ENCODE results near the gene PPP1R2C. TPM values are rescaled to one million over a fixed set of nuclear protein-coding genes. Genes with fewer than 3 reads are reported as not detected.

The PPP1R2C gene
- total RNA-seq, 1 experiment from 2014 or later, result not detected

DNA sequence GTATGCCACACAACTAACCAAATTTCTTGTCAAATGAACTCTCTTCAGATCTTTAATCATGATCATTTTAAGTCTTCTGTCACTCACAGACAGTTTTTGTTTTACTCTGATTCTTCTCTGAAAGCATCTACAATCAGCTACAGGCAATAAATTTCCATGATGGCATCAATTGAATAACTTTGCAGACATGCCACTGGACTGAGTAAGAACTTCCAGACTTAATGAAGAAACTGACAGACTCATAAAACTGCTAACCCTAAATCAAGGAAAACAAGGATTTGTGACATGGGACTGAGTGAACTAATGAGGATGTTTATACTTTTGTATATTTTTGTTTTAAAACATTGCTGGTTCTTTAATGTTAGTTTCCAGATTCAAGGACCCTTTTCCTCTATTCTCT lies 5.5 kb upstream of the PPP1R2C start:
- Histone ChIP-seq H3K27me3 (ENCODE audit: control insufficient read depth, insufficient read depth, low read length) (no peaks in the 10 kb centered on the region), H3K4me3 (ENCODE audit: low read depth in 2 of 2, low read length in 2 of 2) (no peak overlapping the region), H3K4me1 (ENCODE audit: control insufficient read depth, insufficient read depth, low read length) (no peaks in the 10 kb centered on the region), H3K36me3 (ENCODE audit: control insufficient read depth, insufficient read depth, low read length) (no peaks in the 10 kb centered on the region), H3K9me3 (ENCODE audit: control insufficient read depth, insufficient read depth, low read depth, low read length) (no peaks in the 10 kb centered on the region), H3K27ac (ENCODE audit: low read length) (no peak overlapping the region)
- no TSS peak for BruUV-seq (replicated peaks)
- ATAC-seq (no peak), DNase-seq (ENCODE audit: low read depth, low spot score) (no peak)
- POLR2A ChIA-PET, result no interaction called here
- intact Hi-C loops (cut with micrococcal nuclease; ENCODE audit: unreplicated experiment), result no loop called here
- CTCF ChIA-PET, result no interaction called here
- in situ Hi-C loops (cut with HindIII; ENCODE audit: low pct_unique_long_range_greater_than_20kb, low sequenced_read_pairs), result no loop called here
- TF ChIP-seq POLR2AphosphoS5 (IDR thresholded peaks at IDR 0.05; ENCODE audit: low read depth, low read length), result no peak

DNA sequence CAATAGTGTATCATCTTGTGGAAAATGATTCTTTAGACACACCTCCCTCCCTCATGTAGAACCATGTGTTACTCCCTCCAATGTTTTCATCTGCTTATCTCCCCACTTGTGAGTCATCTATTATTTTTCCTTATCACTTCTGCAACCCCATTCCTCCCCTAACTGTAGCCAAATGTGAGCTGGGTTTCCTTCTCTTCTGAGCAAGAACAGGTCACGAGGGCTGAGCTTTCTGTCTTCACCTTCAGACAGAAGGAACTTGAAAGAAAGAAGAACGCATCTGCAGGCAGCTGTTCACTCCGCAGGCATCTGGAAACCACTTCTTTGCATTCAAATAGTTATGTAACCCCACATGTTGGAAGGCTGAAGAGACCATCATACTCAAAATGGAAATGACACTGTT lies 1.8 kb downstream of the PPP1R2C start:
- no TSS peak for BruUV-seq (replicated peaks)
- intact Hi-C loops (cut with micrococcal nuclease; ENCODE audit: unreplicated experiment), result no loop called here

More for the DNA sequence above, 1.8 kb downstream of the PPP1R2C start:
- no peak for ATAC-seq
- DNase-seq (ENCODE audit: low read depth, low spot score), result no peak
- in situ Hi-C loops (cut with HindIII; ENCODE audit: low pct_unique_long_range_greater_than_20kb, low sequenced_read_pairs), result no loop called here
- TF ChIP-seq REST (IDR thresholded peaks at IDR 0.05; ENCODE audit: insufficient read depth in 1 of 2, low read depth in 2 of 2, low read length in 1 of 2), result no peak
- TF ChIP-seq SIN3A (IDR thresholded peaks at IDR 0.05; ENCODE audit: borderline replicate concordance, insufficient read depth, low read depth, low read length), result no peak
- TF ChIP-seq POLR2AphosphoS5 (IDR thresholded peaks at IDR 0.05; ENCODE audit: low read depth, low read length), result no peak
- TF ChIP-seq CTCF (IDR thresholded peaks at IDR 0.05), result no peak
- Histone ChIP-seq H3K9me3 (ENCODE audit: control insufficient read depth, insufficient read depth, low read depth, low read length) (no peaks in the 10 kb centered on the region), H3K4me3 (ENCODE audit: low read depth in 2 of 2, low read length in 2 of 2) (no peak overlapping the region), H3K36me3 (ENCODE audit: control insufficient read depth, insufficient read depth, low read length) (no peaks in the 10 kb centered on the region), H3K4me1 (ENCODE audit: control insufficient read depth, insufficient read depth, low read length) (no peaks in the 10 kb centered on the region), H3K27ac (ENCODE audit: low read length) (no peak overlapping the region), H3K27me3 (ENCODE audit: control insufficient read depth, insufficient read depth, low read length) (no peaks in the 10 kb centered on the region)
- ChIA-PET CTCF (no interaction called here), POLR2A (no interaction called here)

Data from Panc1 (cell line).